NCI-H524 treated with DMSO at 0.1 percent for 48 hours (cell line): ENCODE results near the gene BTF3L4.

ENCODE experiments used
- DNase-seq: peaks from one replicate; lab custom pipeline; 2025; lab: John Stamatoyannopoulos, UW

Gene BTF3L4

DNA sequence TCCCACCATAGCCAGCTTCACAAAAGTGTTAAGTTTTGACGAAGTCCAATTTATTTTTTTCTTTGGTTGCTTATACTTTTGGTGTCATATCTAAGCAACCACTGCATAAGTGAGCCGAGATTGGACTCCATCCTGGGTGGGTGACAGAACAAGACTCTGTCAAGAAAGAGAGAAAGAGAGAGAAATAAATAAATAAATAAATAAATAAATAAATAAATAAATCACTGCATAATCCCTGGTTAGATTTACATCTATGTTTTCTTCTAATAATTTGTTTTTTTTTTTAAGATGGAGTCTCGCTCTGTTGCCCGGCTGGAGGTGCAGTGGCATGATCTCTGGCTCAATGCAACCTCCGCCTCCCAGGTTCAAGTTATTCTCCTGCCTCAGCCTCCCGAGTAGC is 67.5 kb downstream of the BTF3L4 start:
- DNase-seq: no peak

DNA sequence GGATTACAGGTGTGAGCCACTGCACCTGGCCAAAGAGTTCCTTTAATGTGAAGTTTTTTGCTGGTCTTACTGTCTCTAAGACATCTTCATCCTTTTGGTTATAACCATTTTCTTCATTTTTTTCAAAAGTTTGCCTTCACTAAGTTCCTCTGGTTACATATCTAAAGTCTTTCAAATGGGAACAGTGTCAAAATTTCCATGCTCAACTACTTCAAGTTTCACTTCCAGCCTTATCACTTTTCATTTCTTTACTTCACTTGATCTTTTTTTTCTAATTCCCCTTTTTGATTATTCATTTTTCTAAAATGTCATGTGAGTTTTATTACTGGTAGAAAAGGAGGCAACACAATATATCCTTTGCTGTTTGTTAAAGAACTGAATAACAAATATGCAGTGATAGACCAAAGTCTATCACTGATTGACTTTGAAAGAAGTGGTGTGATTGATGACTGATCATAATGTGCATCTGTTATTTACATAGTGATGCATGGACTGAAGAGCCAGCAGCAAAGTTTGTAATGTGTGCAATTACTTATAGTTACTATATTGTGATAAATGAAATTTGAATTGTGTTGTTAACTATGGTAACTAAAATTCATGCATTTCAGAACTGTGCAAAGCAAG is 69.8 kb downstream of the BTF3L4 start:
- no peak for DNase-seq

DNA sequence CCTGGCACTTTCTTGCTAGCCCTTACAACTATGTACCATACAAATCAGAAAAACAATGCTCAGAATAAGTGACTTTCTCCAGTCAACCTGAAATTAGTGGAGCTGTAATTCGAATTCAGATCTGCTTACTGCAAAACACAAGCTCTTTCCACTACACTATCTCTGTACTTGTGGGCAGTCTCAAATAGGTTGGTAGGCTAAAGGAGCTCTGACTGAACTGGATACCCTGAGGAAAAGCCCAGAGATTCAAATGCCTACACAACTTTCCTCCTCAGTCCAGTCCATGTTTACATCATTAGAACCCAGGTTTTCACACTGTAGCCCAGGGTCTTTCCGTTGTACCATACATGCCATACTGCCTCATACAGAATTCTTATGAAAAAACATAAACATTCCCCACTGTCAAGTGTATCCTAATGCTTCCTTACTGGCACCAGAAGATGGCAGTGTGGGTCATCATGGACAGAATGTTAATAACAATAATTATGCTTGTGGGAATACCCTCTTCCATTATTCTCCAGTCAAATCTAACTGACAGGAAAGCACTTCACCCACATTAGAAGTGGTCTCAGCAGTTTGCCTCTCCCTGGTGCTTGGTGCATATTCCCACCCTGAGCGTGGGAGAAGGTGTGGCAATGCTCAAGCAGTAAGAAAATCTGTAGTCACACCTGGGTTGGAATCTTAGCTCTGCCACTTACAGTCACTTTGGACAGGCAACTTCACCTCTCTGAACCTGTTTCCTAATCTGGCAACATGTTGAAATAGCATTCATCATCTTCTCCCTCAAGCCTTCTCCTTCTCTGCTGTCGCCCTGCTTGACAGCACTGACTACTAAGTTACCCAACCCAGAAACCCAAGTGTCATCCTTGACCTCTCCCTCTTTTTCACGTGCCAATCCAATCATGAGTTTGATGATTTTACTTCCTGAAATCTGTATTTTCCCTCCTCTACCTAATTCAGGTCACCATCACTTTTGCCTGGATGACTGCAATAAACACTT is 71.4 kb downstream of the BTF3L4 start:
- no peak for DNase-seq

DNA sequence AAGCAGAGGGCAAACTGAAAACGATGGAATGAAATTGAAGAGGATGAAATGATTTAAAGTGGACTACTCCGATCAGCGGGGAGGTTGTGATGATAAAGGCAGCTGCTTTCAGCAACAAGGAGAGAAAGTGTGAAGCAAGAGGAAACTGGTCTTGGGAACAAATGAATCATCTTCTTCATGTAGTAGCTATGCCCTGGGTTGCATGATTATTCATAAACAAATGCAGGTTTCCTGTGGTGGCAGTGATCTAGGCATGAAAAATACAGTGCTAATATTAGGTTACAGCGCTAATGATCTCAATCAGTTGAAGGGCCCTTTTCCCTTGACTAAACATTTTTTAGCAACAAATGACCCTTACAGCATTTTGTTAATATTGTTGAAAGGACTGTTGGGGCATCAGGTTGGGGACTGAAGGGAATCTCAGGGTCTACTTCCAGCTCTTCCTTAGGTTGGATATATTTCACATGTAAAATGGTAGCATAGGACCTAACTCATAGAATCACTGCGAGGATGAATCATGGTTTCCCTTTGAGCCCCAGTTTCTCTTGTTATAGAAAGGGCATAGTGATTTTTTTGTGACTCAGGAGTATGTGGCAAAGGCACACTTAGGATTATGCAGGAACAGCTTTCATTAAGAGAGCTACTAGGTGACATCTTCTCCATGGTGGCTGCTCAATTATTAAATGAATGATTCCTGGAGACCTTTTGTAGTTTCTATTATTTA is 83.9 kb downstream of the BTF3L4 start:
- DNase-seq: no peak
